Fibroblast of skin of right biceps (primary cell): ENCODE measurements around the gene GTF2A2.
A peak's percentile ranks its signal among the peaks of the same experiment; 100 is the strongest.

Experiments
- DNase-seq: peaks from one replicate; pipeline ENCODE4 v3.0.0-alpha.2; 2013

Gene GTF2A2

DNA sequence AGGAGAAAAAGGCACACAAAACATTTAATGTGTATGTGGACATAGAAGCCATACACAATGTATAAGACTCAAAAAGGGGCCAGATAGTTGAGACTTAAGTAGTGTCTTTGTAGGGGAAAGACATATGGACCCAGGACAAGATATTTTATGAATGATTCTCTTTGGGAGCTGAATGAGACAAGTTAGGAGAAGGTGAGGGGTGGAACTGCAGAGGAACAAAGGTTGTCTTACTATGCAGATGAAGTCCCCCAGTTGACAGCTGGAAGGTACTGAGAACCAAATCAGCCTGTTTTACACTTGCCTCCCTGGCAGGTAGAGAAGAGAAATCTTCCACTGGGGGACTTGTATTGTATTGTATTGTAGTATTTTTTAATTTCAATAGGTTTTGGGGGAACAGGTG lies 60.7 kb downstream of the GTF2A2 start:
- DNase-seq: no peak

GRCh38 chr15:59595434-59595915 lies 61.8 kb downstream of the GTF2A2 start:
- no peak for DNase-seq

DNA sequence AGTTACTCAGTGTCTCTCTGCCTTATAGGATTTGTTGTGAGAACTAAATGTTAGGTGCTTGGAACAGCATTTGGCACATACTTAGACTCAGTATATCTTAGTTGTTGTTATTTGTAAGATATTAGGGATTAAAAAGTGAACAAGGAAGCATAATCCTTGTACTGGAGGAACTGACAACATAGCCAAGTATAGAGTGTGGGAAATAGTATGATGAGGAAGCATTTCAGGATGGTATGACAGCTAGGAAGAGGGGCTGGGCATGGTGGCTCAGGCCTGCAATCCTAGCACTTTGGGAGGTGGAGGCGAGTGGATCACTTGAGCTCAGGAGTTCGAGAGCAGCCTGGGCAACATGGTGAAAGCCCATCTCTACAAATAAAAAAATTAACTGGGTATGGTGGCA lies 62.3 kb downstream of the GTF2A2 start:
- no peak for DNase-seq

GRCh38 chr15:59594493-59594942 lies 62.8 kb downstream of the GTF2A2 start:
- DNase-seq: peak; percentile 56

DNA sequence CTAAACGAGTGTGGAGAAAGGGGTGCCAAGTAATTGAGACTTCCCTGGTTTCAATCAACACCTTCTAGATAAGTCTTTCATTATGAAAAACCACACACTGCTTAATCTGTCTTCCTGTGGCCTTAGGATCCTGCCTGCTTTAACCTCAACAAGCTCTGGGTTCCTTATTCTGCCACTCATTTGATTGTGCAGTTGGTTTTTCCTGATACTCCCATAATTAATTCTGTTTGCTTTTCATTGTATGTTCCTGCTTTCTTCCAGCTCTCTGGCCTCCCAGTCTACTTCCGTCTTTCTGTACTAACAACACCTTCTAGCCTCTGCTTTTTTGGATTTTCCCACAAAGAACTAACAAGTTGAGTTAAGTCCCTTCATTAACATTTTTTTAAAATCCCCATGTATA lies 66.0 kb downstream of the GTF2A2 start:
- no peak for DNase-seq

DNA sequence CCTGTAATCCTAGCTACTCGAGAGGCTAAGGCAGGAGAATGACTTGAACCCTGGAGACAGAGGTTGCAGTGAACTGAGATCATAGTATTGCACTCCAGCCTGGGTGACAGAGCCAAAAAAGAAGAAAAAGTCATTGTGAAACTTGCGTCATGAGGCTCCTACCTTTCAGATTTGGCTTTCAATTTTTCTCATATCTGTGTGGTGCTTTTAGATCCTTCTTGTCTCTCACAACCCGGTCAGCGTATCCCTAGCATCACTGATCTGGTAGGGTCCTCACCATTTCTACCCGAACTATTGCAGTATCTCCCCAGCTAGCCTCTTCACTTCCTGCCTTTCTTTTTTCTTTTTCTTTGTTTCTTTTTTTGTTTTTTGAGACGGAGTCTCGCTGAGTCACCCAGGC lies 67.3 kb downstream of the GTF2A2 start:
- no peak for DNase-seq
